ENCODE measurements around the gene PRR9.

Gene PRR9

GRCh38 chr1:153251988-153252387, 34.6 kb downstream of the PRR9 start:
- H3K4me3 ChIP-seq (ENCODE audit: low read depth, low read length): no peak overlapping the region
- no peak for TF ChIP-seq CTCF (IDR thresholded peaks at IDR 0.05; ENCODE audit: low read depth, low read length)

- H3K4me3 ChIP-seq (ENCODE audit: low read depth, low read length): no peak overlapping the region
- no peak for TF ChIP-seq CTCF (IDR thresholded peaks at IDR 0.05; ENCODE audit: low read depth, low read length)
Measured at GRCh38 chr1:153253076-153253475, 35.7 kb downstream of the PRR9 start.

DNA sequence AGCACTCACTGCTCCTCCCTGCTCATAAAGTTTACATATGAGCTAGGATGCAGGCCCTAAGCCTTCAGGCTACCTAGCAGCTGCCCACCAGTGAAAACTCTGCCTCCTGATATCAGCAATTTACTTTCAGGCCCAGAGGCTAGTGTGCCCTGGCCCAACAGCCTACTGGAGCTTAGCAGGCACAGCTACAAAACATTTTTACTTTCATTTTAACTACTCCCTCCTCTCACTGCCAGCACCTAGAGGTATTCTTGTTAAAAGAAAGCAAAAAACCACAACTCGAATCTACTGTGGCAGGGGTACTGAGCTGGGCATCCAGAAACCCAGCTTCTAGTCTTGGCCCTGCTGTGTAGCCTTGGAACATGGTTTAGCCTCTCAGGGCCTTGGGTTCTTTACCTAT, 36.3 kb downstream of the PRR9 start:
- TF ChIP-seq CTCF (IDR thresholded peaks at IDR 0.05; ENCODE audit: low read depth, low read length): no peak
- no peak overlapping the region for H3K4me3 ChIP-seq (ENCODE audit: low read depth, low read length)

DNA sequence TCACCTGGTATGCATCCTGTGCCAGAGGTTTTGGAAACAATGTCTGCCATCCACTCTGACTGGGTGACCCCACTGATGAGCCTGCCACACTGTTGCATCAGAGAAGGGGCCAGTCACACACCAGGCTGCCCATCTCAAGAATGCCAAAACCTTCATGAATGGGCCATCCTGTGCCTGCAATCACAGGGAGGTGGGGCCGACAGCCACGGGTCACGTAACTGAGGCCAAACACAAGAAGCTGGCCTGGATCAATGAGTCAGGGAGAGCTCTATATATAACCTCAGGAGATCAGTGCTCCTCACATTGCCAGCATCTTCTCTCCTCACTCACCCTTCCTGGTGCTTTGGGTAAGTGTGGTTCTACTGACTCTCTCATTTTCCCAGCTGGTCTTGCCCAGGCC, 42.0 kb downstream of the PRR9 start, which contains the start of gene LORICRIN:
TSS of gene LORICRIN (plus strand) at position 301 of the 400 bp plus-strand sequence. CDS start 1,263 bp downstream, outside the sequence.
- H3K4me3 ChIP-seq (ENCODE audit: low read depth, low read length): no peak within 1 kb of the TSS
- no peak for TF ChIP-seq CTCF (IDR thresholded peaks at IDR 0.05; ENCODE audit: low read depth, low read length)

- no peak for TF ChIP-seq CTCF (IDR thresholded peaks at IDR 0.05; ENCODE audit: low read depth, low read length)
- no peak overlapping the region for H3K4me3 ChIP-seq (ENCODE audit: low read depth, low read length)
Measured at GRCh38 chr1:153260585-153261280, 43.3 kb downstream of the PRR9 start.

DNA sequence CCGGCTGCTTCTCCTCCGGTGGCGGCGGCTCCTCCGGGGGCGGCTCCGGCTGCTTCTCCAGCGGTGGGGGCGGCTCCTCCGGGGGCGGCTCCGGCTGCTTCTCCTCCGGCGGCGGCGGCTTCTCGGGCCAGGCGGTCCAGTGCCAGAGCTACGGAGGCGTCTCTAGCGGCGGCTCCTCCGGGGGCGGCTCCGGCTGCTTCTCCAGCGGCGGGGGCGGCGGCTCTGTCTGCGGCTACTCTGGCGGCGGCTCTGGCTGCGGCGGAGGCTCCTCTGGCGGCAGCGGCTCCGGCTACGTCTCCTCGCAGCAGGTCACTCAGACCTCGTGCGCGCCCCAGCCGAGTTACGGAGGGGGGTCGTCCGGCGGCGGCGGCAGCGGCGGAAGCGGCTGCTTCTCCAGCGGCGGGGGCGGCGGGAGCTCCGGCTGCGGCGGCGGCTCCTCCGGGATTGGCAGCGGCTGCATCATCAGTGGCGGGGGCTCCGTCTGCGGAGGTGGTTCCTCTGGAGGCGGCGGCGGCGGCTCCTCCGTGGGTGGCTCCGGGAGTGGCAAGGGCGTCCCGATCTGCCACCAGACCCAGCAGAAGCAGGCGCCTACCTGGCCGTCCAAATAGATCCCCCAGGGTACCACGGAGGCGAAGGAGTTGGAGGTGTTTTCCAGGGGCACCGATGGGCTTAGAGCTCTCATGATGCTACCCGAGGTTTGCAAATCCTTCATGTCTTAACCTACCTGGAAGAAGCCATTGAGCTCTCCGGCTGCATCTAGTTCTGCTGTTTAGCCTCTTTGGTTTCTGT, 44.1 kb downstream of the PRR9 start:
- no peak for TF ChIP-seq CTCF (IDR thresholded peaks at IDR 0.05; ENCODE audit: low read depth, low read length)
- H3K4me3 ChIP-seq (ENCODE audit: low read depth, low read length): peak overlapping the region; percentile 40

DNA sequence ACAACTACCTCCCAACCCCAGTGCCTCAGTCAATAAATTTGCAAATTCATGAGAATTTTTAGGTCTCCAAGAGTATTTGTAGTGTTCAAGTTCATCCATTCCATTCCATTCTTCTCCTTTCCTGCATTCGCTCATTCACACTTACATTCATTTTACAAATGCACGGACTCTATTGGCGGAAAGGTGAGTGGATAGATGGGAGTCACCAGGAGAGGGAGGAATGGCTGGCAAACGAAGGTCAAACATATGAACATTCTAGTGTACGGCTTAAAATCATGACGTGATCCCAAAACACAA, 44.6 kb downstream of the PRR9 start:
- no peak overlapping the region for H3K4me3 ChIP-seq (ENCODE audit: low read depth, low read length)
- no peak for TF ChIP-seq CTCF (IDR thresholded peaks at IDR 0.05; ENCODE audit: low read depth, low read length)
